GM19043 (cell line): Measurements from ENCODE around the gene TM2D3.

Experiments used
- ATAC-seq: cut with Tn5 transposase; IDR thresholded peaks from one replicate; pipeline ENCODE4 v1.9.1; 2021; ENCODE audit warnings: low read depth; ENCODE audit not compliant: unreplicated experiment

Gene TM2D3

DNA sequence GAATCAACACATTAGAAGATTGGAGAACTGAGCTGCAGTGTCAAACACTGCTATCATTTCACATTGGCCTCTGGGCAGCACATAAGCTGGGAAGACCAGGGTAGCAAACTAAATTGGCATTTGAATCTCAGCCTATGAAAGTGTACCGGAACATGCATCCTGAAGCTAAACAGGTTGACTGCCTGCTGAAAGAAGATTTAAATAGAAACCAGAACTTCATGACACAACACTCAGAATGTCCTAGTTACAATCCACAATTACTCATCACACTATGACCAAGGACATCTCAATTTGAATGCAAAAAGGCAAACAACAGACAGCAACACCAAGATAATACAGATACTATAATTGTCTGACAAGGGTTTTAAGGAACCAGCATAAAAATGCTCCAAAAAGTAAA, 26.2 kb downstream of the TM2D3 start:
- ATAC-seq, result no peak

DNA sequence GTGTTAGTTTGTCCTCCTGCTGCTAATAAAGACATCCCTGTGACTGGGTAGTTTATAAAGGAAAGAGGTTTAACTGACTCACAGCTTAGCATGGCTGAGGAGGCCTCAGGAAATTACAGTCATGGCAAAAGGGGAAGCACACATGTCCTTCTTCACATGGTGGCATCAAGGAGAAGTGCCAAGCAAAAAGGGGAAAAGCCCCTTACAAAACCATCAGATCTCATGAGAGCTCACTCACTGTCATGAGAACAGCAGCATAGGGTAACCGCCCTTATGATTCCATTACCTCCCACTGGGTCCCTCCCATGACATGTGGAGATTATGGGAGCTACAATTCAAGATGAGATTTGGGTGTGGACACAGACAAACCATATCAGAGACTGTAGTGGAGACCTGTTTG, 27.0 kb downstream of the TM2D3 start:
- no peak for ATAC-seq

DNA sequence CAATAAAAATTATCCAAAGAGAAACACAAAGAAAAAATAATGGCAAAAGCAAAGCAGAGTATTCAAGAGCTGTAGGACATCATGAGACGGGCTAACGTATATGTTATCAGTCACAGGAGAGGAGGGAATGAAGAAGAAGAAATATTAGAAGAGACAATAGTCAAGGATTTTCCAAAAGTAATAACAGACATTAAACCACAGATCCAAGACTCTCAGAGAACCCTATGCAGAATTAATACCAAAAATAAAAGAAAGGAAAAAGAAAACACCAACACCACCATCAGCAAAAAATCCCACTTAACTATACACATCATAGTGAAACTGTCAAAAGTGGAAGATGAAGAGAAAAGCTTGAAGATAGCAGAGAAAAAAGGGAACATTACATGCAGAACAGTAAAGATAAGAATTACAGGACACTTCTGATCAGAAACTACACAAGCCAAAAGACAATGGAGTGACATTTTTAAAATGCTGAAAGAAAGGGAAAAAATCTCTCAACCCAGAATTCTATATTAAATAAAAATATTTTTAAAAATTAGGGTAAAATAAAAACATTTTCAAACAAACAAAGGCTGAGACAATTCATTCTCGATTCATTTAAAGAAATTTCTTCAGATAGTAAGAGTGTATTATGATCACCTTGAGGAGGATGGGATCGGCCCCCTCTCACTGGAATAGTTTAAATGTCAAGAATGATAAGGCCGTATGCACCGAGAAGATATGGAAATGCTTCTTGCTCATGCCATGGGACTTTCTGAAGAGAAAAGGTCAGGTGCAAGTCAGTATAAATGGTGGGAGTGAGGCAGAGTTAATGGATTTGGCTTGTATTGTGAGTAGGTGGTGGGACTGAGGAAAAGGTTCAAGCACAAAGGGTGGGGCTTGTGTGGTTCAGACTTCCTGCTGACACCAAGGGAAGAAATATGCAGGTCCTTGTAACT, 28.5 kb downstream of the TM2D3 start:
- ATAC-seq, result no peak

DNA sequence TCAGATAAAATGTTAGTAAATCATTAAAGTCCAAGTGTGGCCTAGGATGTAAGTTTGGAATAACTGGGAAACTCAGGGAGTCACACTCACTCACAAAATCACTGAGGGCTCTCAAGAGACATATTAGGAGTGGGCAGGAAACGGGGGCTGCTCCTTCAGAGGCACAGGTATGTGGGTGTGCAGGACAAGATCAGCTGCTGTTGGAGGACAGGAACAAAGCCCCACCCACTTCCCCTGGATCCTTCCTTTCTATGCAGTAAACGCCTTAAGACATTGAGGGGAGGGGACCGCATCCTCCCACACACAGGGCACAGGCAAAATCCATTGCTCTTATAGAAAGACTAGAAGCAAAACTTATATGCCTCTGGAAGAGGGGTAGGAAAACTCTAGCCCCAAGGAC, 30.2 kb downstream of the TM2D3 start:
- ATAC-seq, result no peak

DNA sequence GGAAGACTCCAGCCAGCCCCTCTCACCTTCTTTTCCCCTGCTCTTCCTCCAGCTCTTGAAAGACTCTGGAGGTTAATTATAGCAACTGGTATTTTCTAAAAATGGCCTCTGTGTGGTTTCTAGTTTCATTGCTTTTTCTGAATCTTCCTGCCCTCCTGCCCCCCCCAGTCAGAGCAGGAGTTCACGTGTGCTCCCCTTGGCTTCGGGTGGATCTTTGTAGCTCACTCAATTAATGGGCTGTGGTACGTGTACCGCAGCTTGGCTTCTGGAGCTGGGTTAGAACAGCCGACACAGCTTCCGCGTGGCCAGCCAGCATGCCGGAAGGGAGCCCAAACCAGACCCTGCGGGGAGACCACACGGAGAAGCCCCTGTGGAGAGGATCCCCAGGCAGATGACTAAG, 31.5 kb downstream of the TM2D3 start:
- no peak for ATAC-seq

DNA sequence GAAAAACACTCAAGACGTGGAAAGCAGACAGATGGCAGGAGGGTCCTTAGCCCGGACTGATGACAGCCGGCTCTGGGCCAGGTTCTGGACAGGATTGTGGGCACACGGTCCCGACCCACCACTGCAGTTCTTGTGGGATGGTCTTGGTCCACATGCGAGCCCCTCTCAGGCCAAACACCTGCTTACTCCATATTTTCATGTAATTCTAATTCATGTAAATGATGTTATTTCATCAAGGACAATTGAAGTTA, 32.6 kb downstream of the TM2D3 start:
- no peak for ATAC-seq

DNA sequence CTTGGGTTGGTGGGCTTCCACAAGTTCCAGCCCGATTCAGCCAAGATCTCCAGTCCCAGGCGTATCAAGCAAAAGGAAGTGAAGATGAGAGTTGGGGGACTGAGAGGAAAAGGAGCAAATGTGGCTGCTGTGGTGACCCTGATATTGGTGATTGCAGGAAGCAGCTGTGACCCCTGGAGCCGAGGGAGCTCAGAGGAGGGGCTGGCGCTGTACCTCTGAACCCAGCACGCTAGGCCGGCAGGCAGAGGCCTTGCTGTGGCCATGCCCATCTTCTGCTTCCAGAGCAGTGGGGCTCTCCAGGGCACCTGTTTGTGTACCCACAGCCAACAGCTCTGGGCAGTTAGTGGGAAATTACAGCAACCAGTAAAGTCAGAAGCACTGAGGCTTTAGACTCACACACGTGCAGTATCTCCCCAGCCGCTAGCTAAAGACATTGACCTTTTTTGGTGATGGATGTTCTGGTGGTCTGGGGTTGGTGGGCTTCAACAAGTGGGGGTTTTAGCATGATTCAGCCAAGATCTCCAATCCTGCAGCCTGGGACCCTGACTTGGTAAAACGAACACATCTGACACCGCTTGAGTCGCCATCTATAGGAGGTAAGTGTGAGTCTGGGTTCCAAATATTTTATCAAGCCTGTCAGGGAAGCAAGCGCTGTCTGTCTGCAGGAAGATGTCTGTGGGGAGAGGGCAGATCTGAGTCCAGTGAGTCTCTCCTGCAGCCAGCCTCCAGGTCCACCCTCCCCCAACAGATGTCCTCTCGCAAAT, 33.1 kb downstream of the TM2D3 start:
- ATAC-seq, result no peak

DNA sequence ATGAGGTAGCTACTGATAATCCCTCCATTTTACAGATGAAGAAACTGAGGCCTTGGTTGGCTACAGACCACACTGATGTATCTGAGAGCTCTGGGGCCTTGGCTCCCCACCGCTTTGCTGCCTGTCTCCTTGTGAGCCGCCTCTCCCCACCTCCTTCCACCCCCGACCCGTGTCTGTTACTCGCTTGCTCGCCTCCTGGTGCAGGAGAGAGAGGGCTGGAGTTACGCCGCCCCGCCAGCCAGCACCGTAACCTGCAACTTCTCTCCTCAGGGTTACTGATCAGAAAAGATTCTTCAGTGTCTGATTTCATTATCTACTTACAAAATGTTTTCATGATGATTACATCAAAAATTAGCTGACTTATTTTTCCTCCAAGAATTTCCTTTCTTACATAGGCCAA, 34.1 kb downstream of the TM2D3 start:
- ATAC-seq, result no peak

DNA sequence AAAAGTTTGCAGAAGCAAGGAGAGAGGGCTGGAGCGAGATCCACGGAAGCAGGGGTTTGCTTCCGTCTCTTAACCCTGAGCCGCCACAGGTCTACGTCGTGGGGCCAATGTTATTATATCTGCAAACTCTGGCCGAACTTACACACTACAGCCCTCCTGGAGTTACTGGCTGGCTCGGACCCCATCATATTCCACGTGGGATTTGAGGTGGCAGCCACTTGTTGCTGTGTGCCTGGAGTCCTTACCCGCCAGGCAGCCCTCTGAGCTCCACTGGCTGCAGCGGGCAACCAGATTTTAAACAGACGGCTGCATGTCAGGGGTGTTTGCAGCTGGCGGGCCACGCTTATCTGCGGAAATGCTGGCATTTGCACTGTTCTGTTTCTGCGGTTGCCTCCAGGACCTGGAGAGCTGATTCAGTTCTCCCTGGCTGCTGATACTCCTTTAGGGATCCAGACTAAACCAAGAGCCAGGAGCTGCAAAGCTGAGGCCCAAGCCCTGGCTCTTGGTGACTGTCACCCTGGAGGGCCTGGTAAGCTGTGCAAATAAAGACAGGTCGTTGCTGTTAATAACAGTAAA, 34.7 kb downstream of the TM2D3 start:
- no peak for ATAC-seq

DNA sequence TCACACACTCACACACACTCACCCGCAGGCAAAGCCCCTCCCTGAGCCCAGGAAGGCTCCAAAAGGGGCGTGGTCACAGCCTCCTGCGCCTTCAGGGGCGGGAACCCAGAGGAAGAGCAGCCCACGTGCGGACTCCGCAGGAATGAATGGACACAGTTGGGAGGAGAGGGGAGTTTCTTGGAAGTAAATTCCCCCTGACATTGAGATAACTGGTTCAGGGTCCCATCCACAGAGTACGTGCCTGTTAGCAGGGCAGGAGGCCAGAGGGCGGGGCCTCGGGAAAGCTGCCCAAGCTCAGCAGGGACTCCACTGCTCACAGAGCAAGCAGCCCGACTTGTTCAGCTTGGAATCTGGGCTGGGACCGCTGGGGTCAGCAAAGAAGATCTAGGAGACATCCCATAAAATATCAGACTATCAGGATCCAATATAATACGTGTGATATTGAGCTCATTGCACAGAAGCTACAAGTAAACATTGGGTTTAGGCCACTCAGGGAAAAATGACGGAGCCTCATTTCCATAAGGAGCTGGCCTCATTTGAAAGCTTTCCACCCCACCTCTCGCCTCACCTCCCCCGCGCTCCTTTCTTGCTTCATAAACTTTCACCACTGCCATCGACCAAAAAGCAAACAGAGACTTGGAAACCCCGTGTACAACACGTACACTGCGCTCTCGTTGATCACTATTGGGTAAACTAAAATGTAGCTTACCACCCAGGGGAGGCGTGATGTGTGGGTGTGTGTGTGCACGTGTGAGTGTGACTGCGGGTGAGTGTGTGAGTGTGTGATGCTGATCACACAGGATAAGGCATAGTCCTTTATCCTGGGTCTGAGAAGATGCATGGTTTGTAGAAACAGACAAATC, 36.0 kb downstream of the TM2D3 start:
- no peak for ATAC-seq

DNA sequence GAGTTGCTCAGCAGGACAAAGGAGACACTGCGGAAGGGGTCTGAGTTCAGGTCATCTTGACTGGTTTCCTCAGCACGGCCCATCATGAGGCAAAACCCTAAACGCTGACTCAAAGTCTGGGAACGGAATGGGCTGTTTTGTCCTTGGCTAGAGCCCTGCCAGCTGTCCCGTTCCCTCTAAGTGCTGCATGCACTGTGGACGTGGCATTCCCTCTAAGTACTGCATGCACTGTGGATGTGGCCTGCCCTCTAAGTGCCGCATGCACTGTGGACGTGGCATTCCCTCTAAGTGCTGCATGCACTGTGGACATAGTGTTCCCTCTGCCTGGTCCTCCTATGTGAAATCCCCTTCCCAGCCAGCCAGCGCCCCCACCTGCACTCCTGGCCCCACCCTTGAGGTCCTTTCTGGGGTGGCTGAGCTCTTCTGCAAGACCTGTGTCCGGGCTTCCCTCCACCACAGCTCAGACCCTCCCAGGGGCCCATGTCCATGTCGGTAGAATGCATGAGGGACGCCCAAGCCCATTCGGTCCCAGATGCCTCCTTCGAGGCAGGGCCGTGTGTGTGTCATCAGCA, 36.7 kb downstream of the TM2D3 start:
- ATAC-seq, result no peak

DNA sequence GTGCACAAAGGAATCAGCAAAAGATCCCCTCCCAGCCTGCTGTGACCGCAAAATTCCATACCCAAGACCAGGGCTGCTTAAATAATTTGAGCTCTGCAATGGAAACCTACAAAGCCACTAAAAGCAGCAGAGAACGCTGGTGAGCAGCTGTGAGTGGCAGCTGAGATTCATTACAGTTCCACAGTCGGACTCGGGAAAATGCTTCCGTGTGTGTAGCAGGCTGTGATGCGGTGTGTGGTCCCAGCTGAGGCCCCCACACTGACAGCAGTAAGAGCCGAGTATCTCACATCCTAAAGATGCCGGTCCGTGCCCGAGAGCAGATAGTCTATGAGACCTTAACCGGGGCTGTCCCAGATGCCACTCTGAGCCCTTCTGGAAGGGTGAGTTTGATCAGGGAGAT, 37.4 kb downstream of the TM2D3 start:
- ATAC-seq, result no peak

DNA sequence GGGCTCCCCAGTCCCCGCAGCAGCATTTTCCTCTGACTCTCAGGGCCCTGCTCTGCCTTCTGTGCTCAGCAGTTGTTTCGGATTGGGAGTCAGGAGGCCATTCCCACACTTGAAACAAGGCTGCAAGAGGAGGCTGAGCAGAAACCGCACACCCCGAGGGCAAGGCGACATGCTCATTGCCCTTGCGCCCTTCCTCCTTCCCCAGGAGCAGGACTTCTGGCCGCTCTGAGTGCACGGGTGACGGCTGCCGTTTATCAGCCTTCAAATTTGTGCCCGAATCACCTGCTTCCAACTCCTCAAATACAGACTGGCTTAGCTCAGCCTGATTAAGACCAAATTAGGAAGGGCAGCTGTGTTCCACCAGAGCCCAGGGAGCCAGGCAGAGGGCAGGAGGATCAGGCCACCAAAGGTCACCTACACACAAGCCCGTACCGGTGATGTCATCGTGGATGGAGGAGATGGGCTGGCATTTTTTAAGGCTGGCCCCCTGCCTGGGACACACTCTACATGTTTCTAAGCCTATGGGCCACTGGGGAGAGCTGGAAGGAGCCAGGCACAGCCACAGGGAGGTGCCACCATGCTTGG, 38.1 kb downstream of the TM2D3 start:
- no peak for ATAC-seq

DNA sequence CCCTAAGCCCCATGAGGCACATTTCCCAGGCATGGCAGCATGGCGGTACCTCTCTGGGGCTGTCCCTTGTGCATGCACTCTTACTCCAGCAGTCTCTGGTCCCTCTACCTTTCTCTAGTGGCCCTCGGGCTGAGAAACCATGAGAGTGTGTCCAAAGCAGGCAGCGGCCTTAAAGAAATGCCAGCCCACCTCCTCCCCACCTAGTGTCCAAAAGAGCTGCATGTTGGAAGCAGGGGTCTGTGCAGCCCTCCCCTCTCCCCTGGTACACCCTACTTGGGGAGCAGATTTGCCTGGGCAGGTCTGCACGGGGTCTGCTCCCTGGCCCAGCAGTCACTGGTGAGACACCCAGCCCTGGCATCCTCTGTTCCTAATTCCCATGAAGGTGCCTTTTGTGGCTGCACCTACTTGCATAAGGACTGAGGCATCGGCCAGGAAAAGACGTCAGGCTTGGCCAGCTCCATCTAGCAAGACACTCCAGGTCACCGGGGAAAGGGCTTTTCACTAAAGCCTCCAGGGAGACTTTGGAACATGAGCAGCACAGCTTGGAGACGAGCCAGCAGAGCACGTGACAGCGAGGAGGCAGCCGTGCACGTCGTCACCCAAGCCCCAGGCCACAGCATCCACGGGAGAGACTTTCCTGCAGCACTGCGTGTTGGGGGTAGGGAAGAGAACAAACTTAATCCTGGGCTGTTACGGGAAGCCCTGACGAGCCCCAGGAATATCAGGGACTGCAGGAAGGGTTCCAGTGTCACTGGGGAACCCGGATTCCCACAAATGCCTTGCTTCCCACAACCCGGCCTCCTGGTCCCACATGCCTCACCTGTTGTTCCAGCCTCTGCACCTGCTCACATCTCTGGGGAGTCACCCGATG, 38.8 kb downstream of the TM2D3 start:
- no peak for ATAC-seq

DNA sequence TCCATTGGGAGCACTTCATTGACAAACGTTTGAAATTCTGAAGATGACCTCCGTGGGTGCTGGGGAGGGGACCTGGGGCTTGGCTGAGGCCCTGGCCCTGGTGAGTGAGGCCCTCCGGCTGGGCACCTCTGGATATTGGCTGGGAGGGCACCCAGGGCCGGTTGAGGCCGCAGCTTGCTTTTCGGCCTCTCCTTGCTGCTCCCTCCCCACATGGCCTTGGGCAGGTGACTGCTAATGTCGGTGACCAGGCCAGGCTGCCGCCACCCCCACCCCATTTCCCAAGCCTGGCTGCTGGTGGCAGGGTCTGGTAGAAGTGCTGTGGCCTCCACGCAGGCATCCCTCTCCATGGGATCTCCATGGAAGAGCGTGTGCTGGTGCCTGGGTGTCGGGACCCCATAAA, 39.5 kb downstream of the TM2D3 start:
- ATAC-seq, result no peak

DNA sequence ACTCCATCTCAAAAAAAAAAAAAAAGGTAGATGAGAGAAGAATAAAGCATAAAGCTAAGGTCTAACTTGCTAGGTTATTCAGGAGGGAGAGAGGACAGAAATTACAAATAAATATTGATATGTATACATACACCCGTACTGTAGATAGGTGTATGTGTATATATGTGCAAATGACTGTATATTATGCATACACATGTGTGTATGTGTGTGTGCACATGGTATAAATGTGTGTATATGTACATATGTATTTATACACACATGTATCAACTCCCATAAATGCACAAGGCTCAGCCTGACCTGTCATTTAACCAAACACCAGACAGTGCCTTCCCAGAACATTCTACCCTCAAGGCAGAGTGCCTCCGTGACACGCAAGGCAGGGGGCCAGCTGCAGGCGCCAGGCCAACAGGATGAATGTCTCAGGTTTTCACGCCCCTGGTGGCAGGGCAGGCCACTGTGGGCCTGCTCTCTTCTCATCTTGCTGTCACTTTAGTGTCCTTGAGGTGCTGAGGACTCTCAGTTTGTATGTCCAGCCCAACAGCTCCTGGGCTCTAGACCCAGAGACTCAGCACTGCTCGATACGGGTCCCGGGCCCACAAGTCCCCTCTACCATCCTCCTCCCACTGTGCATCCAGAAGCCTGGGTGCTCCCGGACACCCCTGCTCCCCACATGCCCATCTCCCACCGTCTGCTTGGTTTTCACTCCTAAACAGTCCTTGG, 40.4 kb downstream of the TM2D3 start:
- no peak for ATAC-seq

DNA sequence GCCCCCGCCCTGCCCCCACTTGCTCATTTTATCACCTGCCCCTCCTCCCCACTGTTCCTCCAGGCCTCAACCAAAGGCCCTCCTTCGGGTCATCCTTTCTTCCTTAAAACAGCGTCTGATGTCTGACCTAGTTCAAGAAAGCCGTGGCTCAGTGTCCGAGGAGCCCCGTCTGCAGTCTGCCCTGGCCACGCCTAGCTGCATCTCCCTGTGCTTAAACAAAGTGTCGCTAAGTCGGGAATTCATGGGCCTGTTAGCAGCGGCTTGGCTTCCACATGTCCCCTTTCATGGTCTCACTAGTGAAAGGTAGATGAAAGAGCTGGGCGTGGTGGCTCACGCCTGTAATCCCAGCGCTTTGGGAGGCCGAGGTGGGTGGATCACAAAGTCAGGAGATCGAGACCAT, 41.2 kb downstream of the TM2D3 start:
- ATAC-seq, result no peak

DNA sequence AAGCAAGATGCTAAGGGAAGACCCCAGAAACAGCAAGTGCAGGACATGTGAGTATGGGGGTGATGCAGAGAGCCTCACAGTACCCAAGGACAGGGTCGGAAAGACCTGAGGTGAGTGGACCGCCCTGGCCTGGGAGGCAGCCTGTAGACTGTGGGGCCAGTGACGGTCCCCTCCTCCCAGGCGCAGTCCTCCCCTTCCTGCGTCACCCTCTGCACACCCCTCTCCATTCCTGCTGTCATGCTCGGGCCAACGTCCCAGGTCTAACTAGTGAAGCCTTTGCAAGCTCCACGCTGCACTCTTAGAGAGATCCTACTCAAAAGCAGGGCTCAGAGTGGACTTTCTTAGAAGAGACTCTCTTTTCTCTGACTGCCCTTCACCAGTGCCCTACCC, 41.6 kb downstream of the TM2D3 start:
- no peak for ATAC-seq
